ENCODE data around the gene SOX15.
A peak's percentile ranks its signal among the peaks of the same experiment; 100 is the strongest.

The SOX15 gene

DNA sequence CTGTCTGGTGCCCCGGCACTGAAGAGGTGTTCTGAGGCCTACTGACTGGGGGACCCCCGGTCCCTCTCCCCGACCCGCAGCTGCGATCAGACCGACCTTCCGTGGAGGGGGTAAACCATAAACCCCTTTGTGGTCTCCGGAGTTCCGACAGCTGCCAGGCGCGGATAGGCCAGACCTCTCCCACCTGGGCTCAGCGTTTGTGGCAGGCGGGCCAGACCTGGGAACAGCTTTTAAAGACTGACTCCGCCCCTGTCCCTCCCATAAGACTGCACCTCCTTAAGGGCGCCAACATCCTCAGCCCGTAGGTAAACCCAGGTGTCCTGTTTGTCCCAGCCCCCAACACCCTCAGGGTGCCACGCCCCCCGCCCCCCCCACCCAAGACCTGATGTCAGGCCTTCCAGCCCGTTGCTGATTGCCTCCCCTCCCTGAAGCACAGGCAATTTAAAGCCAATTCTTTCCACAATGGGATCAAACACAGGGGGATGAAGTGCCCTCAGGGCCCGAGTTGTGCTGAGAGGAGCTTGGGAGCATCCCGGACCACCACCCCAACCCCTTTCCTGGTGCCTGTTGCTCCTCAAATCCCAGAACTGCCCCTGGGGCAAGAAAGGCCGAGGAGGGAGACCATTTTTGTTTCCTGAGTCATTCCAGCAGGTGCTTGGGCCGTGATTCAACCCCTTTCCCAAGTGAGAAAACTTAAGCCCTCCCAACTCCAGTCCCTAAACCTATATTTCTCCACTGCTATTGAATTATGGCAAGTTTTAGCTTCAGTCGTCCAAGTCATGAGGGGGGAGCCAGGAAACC, at the start of gene SOX15:
Gene SOX15 (minus strand): TSS at position 204 of the 801 bp plus-strand sequence. CDS start 418 bp downstream, outside the sequence.
- DNase-seq (ENCODE audit: low spot score), result no peak
- in situ Hi-C loops (cut with MboI; ENCODE audit: low sequenced_read_pairs, unreplicated experiment), result no loop called here
- no peak for TF ChIP-seq CTCF (IDR thresholded peaks at IDR 0.05; ENCODE audit: borderline replicate concordance, control extremely low read depth, extremely low read depth, insufficient read depth, missing control alignments)

- DNase-seq (ENCODE audit: low spot score), result no peak
- TF ChIP-seq CTCF (IDR thresholded peaks at IDR 0.05; ENCODE audit: borderline replicate concordance, control extremely low read depth, extremely low read depth, insufficient read depth, missing control alignments), result no peak
Measured at GRCh38 chr17:7636163-7636562, 46.3 kb upstream of the SOX15 start.

DNA sequence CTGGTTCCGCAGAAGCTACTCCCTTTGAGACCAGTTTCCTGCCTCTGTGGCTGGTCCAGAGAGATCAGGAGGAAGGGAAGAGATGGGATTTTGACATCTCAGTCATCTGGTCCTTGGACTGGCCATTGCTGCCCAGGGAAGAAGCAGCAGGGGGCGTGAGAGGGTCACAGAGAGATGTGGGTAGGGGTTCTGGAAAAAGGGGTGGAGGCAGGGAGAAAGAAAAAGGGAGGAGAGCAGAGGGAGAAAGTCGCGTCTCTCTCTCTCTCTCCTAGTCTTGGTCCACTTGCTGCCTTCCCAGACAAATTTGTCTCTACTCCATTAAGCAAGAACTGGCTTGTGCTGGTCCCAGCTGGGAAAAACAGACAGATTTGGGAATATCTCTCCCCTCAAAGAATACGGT, 44.5 kb upstream of the SOX15 start:
- in situ Hi-C loops (cut with MboI; ENCODE audit: low sequenced_read_pairs, unreplicated experiment), result no loop called here
- DNase-seq (ENCODE audit: low spot score), result peak; percentile 58
- TF ChIP-seq CTCF (IDR thresholded peaks at IDR 0.05; ENCODE audit: borderline replicate concordance, control extremely low read depth, extremely low read depth, insufficient read depth, missing control alignments), result peak; percentile 35

More at GRCh38 chr17:7636163-7636562, 46.3 kb upstream of the SOX15 start:
- in situ Hi-C loops (cut with MboI; ENCODE audit: low sequenced_read_pairs, unreplicated experiment), result no loop called here

DNA sequence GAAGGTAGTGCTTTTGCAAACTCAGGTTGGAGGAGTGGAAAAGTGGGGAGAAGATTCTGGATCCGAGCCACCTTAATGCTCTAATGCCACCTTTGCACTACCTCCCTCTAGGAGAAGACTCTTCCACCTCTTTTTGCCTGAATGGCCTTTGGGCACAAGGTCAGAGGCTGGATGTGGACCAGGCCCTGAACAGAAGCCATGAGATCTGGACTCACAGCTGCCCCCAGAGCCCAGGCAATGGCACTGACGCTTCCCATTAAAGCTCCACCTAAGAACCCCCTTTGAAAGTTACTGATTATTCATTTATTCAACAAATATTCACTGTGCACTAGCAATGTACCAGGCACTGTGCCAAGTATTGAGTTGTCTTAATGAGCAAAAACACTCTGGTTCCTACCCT, 43.2 kb upstream of the SOX15 start:
- TF ChIP-seq CTCF (IDR thresholded peaks at IDR 0.05; ENCODE audit: borderline replicate concordance, control extremely low read depth, extremely low read depth, insufficient read depth, missing control alignments), result no peak
- in situ Hi-C loops (cut with MboI; ENCODE audit: low sequenced_read_pairs, unreplicated experiment), result no loop called here
- no peak for DNase-seq (ENCODE audit: low spot score)

DNA sequence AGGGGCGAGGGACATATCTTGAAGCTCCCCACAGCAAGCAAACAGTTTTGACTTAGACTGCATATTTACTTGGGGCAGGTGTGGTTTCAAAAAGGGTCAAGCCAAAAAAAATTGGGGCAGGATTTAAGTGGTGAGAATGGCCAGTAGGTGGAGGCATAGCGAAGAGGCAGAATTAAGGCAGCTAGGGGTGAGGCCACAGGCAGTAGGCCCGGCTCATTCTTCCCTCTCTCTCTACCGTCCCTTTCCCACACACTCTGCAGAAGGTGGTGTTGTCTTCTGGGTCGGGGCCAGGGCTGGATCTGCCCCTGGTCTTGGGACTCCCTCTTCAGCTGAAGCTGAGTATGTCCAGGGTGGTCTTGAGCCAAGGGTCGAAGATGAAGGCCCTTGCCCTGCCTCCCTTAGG, 42.6 kb upstream of the SOX15 start:
- no peak for DNase-seq (ENCODE audit: low spot score)
- in situ Hi-C loops (cut with MboI; ENCODE audit: low sequenced_read_pairs, unreplicated experiment), result no loop called here
- TF ChIP-seq CTCF (IDR thresholded peaks at IDR 0.05; ENCODE audit: borderline replicate concordance, control extremely low read depth, extremely low read depth, insufficient read depth, missing control alignments), result peak; percentile 59

DNA sequence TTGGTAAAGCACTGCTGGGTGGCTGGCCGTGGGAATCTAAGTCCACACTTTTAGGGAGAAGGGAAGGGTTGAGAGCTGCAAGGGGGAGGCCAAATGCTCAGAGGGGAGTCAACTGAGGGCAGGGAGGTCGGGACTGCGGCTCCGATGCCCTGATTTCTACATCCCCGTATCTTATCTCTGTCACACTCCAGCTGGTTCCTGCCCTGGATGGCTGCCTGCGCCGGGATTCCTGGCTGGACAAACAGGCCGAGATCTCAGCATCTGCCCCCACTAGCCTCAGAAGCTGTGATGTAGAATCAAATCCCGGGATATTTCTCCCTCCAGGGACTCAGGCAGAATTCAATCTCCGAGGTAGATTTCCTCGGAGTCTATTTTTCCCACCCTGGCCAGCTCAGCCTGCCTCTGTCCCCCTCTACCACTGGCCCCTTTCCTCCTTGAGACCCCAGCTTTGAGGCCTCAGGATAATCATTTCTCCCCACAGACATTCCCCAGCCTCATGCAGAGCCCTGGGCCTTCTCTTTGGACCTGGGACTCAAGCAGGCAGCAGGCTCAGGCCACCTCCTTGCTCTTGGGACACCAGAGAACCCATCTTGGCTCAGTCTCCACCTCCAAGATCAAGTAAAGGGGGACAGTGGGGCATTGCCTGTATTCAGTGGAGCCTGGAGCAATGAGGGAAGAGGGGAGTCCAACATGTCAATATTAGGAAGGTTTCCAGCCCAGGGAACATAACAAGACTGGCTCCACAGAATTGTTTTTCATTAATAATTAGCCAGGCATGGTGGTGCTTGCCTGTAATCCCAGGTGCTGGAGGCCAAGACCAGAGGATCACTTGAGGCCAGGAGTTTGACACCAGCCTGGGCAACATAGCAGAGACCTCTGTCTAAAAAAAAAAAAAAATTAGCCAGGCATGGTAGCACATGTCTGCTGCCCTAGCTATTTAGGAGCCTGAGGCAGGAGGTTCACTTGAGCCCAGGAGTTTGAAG, 41.8 kb upstream of the SOX15 start:
- no peak for TF ChIP-seq CTCF (IDR thresholded peaks at IDR 0.05; ENCODE audit: borderline replicate concordance, control extremely low read depth, extremely low read depth, insufficient read depth, missing control alignments)
- DNase-seq (ENCODE audit: low spot score), result peak; percentile 12
- in situ Hi-C loops (cut with MboI; ENCODE audit: low sequenced_read_pairs, unreplicated experiment), result no loop called here

Data from GM13976 (cell line).